Astrocyte (in vitro differentiated cells and primary cell): ENCODE results near the gene SLC8A3.

Experiments used
- EZH2 ChIP-seq: IDR thresholded peaks from 2 replicates; pipeline ENCODE4 v1.6.1; 2012; ENCODE audit warnings: mild to moderate bottlenecking, low read length, inconsistent platforms; ENCODE audit not compliant: insufficient read depth
- TF ChIP-seq, protein P1 (sequence below): IDR thresholded peaks from 2 replicates; pipeline ENCODE4 v1.5.1; 2011; ENCODE audit warnings: low read depth, mild to moderate bottlenecking, inconsistent platforms, low read length, moderate library complexity; ENCODE audit not compliant: insufficient read depth

DNA sequence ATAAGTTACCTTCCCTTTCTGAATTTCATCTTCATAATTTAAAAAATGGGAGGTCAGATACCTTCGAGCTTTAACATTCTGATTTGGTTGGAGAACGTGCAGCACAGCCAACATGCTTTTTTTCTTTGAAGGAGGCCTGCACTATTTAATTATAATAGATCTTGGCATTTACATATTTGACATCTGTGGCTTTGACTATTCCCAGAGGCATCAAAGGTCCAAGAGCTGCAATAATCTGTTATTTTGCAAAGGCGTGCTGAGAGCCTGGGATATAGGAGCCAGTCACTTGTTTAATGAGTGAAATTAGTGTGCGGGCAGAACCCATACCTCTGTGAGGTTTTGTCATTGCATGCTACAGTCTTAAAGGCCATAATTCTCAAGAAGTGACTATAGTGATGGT lies 26.4 kb downstream of the SLC8A3 start:
- TF ChIP-seq, protein P1, sequence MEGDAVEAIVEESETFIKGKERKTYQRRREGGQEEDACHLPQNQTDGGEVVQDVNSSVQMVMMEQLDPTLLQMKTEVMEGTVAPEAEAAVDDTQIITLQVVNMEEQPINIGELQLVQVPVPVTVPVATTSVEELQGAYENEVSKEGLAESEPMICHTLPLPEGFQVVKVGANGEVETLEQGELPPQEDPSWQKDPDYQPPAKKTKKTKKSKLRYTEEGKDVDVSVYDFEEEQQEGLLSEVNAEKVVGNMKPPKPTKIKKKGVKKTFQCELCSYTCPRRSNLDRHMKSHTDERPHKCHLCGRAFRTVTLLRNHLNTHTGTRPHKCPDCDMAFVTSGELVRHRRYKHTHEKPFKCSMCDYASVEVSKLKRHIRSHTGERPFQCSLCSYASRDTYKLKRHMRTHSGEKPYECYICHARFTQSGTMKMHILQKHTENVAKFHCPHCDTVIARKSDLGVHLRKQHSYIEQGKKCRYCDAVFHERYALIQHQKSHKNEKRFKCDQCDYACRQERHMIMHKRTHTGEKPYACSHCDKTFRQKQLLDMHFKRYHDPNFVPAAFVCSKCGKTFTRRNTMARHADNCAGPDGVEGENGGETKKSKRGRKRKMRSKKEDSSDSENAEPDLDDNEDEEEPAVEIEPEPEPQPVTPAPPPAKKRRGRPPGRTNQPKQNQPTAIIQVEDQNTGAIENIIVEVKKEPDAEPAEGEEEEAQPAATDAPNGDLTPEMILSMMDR, result no peak
- TF ChIP-seq EZH2, result no peak
